OCI-LY3 (cell line): ENCODE data around the gene OXTR.

Experiments used
- EZH2phosphoT487 ChIP-seq: fragments of 200-600 bp; shearing (Covaris generic); IDR thresholded peaks from 2 replicates; pipeline ENCODE4 v1.6.1; 2018; ENCODE audit warnings: antibody characterized with exemption, mixed run types, low read depth
- TF ChIP-seq, protein P1 (sequence below): fragments of 200-600, 300-600 bp; sonication (generic); IDR thresholded peaks from 2 replicates; pipeline ENCODE4 v1.5.1; 2014; ENCODE audit warnings: antibody characterized with exemption, low read length, low read depth

DNA sequence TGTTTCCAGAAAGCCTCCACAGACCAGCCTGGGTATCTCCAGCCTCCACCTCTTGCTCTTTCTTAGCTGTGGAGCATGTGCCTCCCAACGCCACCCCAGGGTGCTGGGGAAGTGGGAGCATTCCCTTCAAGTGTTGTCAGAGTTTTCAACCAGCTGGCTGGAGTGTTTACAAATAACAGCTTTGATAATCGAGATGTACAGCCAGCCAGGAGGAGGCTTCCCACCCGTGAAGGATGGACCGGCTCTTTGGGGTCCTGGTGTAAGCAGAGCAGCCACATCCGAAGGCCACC is 8.5 kb upstream of the OXTR start:
- TF ChIP-seq, protein P1, sequence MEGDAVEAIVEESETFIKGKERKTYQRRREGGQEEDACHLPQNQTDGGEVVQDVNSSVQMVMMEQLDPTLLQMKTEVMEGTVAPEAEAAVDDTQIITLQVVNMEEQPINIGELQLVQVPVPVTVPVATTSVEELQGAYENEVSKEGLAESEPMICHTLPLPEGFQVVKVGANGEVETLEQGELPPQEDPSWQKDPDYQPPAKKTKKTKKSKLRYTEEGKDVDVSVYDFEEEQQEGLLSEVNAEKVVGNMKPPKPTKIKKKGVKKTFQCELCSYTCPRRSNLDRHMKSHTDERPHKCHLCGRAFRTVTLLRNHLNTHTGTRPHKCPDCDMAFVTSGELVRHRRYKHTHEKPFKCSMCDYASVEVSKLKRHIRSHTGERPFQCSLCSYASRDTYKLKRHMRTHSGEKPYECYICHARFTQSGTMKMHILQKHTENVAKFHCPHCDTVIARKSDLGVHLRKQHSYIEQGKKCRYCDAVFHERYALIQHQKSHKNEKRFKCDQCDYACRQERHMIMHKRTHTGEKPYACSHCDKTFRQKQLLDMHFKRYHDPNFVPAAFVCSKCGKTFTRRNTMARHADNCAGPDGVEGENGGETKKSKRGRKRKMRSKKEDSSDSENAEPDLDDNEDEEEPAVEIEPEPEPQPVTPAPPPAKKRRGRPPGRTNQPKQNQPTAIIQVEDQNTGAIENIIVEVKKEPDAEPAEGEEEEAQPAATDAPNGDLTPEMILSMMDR, result no peak
- no peak for TF ChIP-seq EZH2phosphoT487
